Cardiac muscle cell (in vitro differentiated cells and primary cell): Measurements from ENCODE around the gene DHRSX. TPM values are rescaled to one million over a fixed set of nuclear protein-coding genes. Genes with fewer than 3 reads are reported as not detected.
"Not testable (repeated sequence)": the region's sequence is repeated elsewhere in the genome, so short reads cannot be mapped to it uniquely, and the experiment has no call there.

Experiments used
- DNase-seq, 2 donors: peaks; one replicate each; pipeline versions ENCODE4 v3.0.0 to v3.0.0-alpha.2; 2010 to 2017; ENCODE audit warnings: low read depth in 1 of 2, low spot score in 1 of 2
- H3K27ac ChIP-seq: fragments of 200-600 bp; sonication (generic); 2 replicates; pipeline ENCODE4 v1.5.1; 2016
- H3K27me3 ChIP-seq: fragments of 200-600 bp; sonication (generic); 2 replicates; pipeline ENCODE4 v1.6.0; 2016; ENCODE audit warnings: control low read depth
- H3K36me3 ChIP-seq: fragments of 200-600 bp; sonication (generic); 2 replicates; pipeline ENCODE4 v1.5.1; 2016; ENCODE audit warnings: control low read depth
- H3K4me1 ChIP-seq: fragments of 200-600 bp; sonication (generic); 2 replicates; pipeline ENCODE4 v1.8.1; 2017; ENCODE audit warnings: low read depth, mild to moderate bottlenecking, mixed run types
- H3K4me3 ChIP-seq: fragments of 200-600 bp; sonication (generic); 2 replicates; pipeline ENCODE4 v1.5.1; 2016; ENCODE audit warnings: mild to moderate bottlenecking
- H3K9me3 ChIP-seq: fragments of 200-600 bp; sonication (generic); 2 replicates; pipeline ENCODE4 v1.5.1; 2017; ENCODE audit warnings: low read depth, mild to moderate bottlenecking, control low read depth
- CTCF ChIP-seq: IDR thresholded peaks from 2 replicates; pipeline ENCODE4 v1.5.1; 2012; ENCODE audit warnings: low read depth, mild to moderate bottlenecking, low read length
- polyA plus RNA-seq: library from polyadenylated mRNA; unstranded; fragments of >200 nt; fragmentation: Nextera tagmentation; extraction: Ambion mirVana; gene quantifications from 2 replicates; pipeline ENCODE4 v1.2.1, GENCODE V29; 2016
- total RNA-seq: library from RNA; depleted of rRNA; stranded (reverse); fragments of >200 nt; gene quantifications from 2 replicates; pipeline ENCODE4 v1.2.3, GENCODE V29; 2016

Gene DHRSX
- total and polyA plus RNA-seq, 2 experiments from 2014 or later: 20.4 to 33.4 TPM

GRCh38 chrX:2387614-2388239 lies 113.0 kb downstream of the DHRSX start:
- no peak overlapping the region for H3K4me3 ChIP-seq
- H3K36me3 ChIP-seq: no peaks in the 10 kb centered on the region
- H3K27ac ChIP-seq: no peak overlapping the region
- no peak for TF ChIP-seq CTCF
- H3K27me3 ChIP-seq: no peaks in the 10 kb centered on the region
- peak in 1 of 2 donors; percentile 55 for DNase-seq
- H3K4me1 ChIP-seq: no peaks in the 10 kb centered on the region
- H3K9me3 ChIP-seq: no peaks in the 10 kb centered on the region

GRCh38 chrX:2385224-2385623 lies 115.6 kb downstream of the DHRSX start:
- Histone ChIP-seq H3K4me3 (no peak overlapping the region), H3K36me3 (no peaks in the 10 kb centered on the region), H3K4me1 (no peaks in the 10 kb centered on the region), H3K27me3 (no peaks in the 10 kb centered on the region), H3K27ac (no peak overlapping the region), H3K9me3 (no peaks in the 10 kb centered on the region)
- no peak for TF ChIP-seq CTCF
- DNase-seq: peak in 1 of 2 donors; percentile 77

- Histone ChIP-seq H3K27ac (no peak overlapping the region), H3K4me3 (no peak overlapping the region), H3K27me3 (no peaks in the 10 kb centered on the region), H3K36me3 (no peaks in the 10 kb centered on the region), H3K9me3 (no peaks in the 10 kb centered on the region), H3K4me1 (no peaks in the 10 kb centered on the region)
- no peak for TF ChIP-seq CTCF
- DNase-seq: no peak
Observed at GRCh38 chrX:2384486-2384885, 116.3 kb downstream of the DHRSX start.

GRCh38 chrX:2383735-2384134 lies 117.0 kb downstream of the DHRSX start:
- Histone ChIP-seq H3K4me3 (no peak overlapping the region), H3K9me3 (no peaks in the 10 kb centered on the region), H3K4me1 (no peaks in the 10 kb centered on the region), H3K27ac (no peak overlapping the region), H3K27me3 (no peaks in the 10 kb centered on the region), H3K36me3 (no peaks in the 10 kb centered on the region)
- no peak for TF ChIP-seq CTCF
- no peak for DNase-seq

- H3K4me1 ChIP-seq: no peaks in the 10 kb centered on the region
- H3K9me3 ChIP-seq: no peaks in the 10 kb centered on the region
- no peak overlapping the region for H3K4me3 ChIP-seq
- H3K36me3 ChIP-seq: no peaks in the 10 kb centered on the region
- no peak overlapping the region for H3K27ac ChIP-seq
- TF ChIP-seq CTCF: no peak
- DNase-seq: no peak
- no peaks in the 10 kb centered on the region for H3K27me3 ChIP-seq
Observed at GRCh38 chrX:2383144-2383543, 117.6 kb downstream of the DHRSX start.

- H3K4me3 ChIP-seq, H3K27ac ChIP-seq, H3K4me1 ChIP-seq, H3K9me3 ChIP-seq, H3K27me3 ChIP-seq, H3K36me3 ChIP-seq, DNase-seq: not testable (repeated sequence)
Observed at GRCh38 chrX:2382433-2383048, 118.2 kb downstream of the DHRSX start.
